Raji (cell line): ENCODE data around the gene NDUFS7.

Source experiments
- POLR2A ChIP-seq: IDR thresholded peaks from 2 replicates; pipeline ENCODE4 v1.6.1; 2011; ENCODE audit warnings: low read depth, low read length, control low read depth; ENCODE audit not compliant: insufficient read depth

Gene NDUFS7

DNA sequence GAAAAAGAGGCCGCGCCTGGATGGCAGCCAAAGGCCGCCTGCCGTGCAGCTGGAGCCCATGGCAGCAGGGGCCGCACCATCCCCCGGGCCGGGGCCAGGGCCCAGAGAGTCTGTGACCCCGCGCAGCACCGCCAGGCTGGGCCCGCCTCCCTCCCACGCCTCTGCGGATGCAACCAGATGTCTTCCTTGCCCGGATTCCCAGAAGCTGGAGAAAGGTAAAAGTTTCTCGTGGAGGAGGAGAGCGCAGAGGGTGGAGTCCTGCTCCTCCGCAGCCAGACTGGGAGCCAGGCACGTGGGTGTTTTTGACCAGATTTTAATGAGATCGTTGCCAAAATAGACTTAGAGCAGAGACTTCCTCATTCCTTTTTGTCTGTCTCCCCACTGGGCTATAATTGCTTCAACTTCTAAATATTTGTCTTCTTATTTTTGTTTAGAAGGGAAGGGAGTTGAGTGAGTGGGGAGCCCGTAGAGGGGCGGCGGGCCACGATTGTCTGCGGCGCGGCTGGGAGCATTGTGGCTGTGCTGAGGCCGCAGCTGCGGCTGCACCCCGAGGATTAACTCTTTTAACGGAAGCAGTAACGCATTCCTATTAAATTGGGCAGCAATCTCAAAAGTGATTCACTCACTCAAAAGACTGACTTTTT lies 22.8 kb upstream of the NDUFS7 start:
- TF ChIP-seq POLR2A = no peak

DNA sequence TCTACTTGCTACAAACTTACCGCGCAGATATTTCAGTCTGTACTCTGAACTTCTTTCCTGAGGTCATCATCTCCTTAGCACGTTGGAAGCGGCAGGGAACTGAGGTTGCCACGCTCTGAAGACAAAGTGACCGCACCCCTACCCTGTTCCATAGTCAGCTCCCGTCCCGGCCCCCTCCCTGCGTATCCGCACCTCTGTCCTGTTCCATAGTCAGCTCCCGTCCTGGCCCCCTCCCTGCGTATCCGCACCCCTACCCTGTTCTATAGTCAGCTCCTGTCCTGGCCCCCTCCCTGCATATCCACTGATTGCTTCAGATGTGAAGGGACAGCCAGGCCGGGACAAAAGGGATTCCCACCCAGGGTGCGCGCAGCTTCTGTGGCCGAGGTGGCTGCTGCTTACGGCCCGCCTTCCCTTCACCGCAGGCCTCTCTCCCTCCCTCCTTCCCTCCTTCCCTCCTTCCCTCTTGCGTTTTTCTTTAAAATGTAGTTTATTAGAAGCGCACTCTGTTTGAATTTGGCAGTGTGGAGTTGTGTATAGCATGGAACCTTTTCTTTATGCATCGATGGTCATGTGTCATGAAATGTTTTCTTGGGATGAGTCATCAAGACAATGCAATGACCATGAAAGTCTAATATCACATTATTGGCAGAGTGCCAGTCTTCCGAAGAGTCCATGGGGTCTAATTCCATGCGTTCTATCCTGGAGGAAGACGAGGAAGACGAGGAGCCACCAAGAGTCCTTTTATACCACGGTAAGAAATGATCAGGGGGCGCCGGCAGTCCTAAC lies 21.9 kb upstream of the NDUFS7 start:
- TF ChIP-seq POLR2A = no peak

GRCh38 chr19:1362387-1363257 lies 21.1 kb upstream of the NDUFS7 start:
- no peak for TF ChIP-seq POLR2A

DNA sequence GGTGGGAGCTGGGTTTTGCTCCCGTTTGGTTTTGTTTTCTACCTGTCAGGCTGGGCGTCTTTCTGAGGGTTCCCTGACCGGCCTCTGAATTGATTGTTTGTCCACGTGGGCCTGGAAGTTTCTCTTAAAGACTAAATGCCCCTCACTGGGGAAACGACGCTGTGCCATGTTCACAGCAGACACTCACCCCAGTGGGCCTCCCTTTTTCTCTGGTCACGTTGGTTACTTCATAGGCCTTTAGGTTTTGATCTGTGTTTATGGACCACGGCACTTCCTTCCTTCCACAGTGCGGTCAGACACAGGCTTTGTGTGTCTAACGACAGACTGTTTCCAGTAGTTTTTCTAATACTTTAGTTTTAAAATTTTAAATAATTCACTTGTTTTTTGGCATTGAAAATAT lies 20.1 kb upstream of the NDUFS7 start:
- TF ChIP-seq POLR2A = no peak

DNA sequence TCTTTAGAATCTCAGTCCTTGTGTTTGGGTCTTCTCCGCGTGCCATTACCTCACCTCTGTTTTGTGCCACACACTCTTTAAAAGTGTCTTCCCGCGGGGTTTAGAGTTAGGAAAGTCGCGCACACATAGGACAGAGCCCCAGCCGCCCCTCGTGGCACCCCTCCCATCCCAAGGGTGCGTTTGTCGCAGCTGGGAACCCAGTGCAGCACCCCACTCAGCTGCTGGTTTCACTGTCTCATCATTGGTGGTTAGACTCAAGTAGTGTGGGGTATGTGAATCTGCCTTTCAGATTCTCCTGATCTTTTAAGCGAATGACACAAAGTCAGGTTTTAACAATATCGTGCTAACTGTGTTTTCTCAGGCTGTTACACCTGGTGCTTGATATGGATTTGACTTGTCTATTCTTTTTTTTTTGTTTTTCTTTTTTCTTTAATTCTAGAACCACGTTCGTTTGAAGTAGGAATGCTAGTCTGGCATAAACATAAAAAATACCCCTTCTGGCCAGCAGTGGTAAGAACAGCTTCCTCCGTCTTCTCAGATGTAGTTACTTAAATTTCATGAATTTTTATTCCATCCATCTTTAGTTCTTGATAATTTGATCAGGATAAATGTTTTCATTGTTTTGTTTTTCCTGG lies 19.5 kb upstream of the NDUFS7 start:
- no peak for TF ChIP-seq POLR2A

DNA sequence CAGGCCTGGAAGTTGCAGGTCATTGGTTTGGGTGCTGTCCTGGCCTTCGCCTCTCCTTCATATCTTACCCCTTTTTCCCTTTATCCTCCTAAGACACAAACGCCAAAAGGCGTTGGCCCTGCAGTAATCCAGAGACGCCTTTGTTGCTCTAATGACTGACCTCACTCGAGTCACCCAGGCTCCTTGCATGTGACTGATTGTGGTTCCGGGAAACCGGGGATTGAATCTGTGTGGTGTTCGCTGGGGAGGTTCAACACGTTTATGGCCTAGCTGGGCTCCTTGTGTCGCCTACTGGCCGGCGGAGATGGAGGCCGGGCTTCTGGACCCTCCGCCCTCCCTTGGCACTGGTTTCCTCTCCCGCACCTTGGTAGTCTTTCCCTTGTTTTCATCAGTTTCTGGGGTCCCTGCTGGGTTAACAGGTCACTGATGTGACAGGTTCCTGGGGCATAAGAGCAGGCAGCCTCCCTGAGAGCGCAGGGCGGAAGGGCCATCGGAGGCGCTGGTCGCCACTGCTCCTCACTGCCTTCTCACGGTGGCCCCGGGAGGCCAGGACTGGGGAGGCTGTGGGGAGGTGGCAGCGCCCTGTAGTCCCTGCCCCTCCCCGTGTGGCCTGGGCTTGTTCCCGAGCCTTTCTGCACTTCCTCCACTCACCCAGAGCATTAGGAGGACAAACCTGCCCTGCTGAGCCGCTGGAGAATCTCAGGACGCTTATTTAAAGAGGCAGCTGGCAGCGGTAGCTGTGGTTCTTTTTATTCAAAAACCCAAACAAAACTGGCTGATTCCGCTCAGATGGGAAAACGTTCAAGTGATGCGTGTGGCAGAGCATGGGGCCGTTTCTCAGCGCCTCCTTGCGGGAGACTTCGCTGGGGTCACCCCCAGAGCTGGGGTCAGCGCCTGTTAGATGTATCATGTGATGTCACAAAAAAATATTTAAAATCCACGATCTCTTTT lies 18.1 kb upstream of the NDUFS7 start:
- no peak for TF ChIP-seq POLR2A

GRCh38 chr19:1366296-1366695 lies 17.4 kb upstream of the NDUFS7 start:
- TF ChIP-seq POLR2A = no peak

DNA sequence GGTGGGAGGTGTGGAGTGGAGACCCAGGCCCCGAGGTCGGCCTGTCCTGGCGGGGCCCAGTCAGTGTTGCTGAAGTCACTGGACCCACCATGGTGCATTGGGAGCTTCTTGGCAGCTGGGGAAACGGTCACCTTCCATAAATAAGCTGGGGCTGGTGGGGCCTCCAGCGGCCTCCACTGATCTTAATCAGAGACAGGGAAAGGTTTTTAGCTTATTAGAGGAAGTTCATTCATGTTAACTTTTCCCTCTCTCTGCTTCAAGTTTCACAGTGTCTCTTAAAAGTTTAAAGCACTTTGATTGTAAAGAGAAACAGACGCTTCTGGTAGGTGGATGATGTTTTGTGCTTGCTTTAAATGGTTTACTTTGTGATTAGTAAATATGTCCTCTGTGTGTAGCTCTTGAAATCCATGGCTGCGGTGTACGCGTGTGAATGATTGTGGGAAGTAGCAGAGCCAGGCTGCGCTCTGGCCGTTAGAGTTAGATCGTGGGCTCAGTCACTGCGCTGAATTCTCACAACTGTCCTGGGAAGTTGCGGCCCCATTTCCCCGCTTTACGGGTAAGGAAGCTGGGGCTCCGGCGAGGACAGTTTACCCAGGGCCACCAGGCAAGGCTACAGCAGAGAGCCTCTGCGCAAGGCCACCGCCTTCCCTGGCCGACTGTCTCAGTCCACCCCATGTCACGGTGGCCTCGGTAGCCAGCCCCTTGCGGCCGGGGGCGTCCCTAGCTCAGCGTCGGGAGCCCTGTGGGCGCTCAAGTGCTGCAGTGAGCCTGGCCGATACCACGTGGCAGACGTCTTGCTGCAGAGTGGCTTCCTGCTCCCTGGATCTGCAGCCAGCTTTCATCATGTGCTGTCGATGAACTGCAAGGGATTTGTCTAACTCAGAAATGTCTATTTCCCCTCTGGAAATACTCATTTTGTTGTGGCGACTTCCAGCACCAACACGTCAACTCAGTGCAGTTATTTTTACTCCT lies 16.5 kb upstream of the NDUFS7 start:
- TF ChIP-seq POLR2A = no peak

- no peak for TF ChIP-seq POLR2A
Measured at GRCh38 chr19:1369214-1369805, 14.4 kb upstream of the NDUFS7 start.

DNA sequence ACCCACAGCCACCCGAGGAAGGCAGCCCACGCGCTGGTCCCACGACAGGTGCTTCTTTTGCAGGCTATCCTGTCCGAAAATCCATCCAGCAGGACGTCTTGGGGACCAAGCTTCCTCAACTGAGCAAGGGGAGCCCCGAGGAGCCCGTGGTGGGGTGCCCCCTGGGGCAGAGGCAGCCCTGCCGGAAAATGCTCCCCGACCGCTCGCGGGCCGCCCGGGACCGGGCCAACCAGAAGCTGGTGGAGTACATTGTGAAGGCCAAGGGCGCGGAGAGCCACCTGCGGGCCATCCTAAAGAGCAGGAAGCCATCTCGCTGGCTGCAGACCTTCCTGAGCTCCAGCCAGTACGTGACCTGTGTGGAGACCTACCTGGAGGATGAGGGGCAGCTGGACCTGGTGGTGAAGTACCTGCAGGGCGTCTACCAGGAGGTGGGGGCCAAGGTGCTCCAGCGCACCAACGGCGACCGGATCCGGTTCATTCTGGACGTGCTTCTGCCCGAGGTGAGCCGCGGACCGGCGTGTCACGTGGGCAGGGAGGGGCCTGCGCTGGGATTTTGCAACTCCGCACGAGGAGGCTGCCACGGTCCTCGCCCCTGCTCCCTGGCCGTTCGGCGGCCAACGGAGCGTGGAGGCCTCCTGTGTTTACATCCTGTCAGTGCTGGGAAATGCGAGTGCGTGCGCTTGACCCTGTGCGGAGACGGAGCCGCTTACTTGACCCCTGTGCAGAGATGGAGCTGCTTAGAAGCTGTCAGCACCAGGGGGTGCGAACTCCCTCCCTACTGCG lies 12.9 kb upstream of the NDUFS7 start:
- no peak for TF ChIP-seq POLR2A

- TF ChIP-seq POLR2A = no peak
Measured at GRCh38 chr19:1373042-1373533, 10.6 kb upstream of the NDUFS7 start.
